NCI-H187 (cell line): ENCODE results near the gene TOM1L2.
"Not testable (repeated sequence)": the region's sequence is repeated elsewhere in the genome, so short reads cannot be mapped to it uniquely, and the experiment has no call there.

ENCODE experiments used
- DNase-seq, 2 experiments: peaks; one replicate each; lab custom pipeline; 2025; lab: John Stamatoyannopoulos, UW

Gene TOM1L2

DNA sequence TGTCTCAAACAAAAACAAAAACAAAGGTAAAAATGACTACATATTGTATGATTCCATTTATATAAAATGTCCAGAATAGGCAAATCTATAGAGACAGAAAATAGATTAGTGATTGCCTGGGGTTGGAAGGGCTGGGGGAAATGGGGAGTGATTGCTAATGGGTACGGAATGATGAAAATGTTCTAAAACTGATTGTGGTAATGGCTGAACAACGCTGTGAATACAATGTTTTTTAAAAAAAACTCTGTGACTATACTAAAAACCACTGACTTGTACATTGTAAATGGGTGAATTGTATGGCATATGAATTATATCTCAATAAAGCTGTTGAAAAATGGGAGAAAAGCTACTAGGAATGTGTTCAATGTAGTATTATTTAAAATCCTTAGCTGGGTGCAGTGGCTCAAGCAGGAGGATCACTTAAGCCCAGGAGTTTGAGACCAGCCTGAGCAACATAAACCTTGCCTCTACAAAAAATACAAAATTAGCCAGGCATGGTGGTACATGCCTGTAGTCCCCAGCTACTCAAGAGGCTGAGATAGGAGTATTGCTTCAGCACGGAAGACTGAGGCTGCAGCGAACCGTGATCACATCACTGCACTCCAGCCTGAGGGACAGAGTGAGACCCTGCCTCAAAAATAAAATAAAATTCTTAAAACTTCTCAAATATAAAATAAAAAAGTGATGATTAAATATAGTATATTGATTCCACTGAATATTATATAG is 47.9 kb downstream of the TOM1L2 start:
- no peak for DNase-seq

DNA sequence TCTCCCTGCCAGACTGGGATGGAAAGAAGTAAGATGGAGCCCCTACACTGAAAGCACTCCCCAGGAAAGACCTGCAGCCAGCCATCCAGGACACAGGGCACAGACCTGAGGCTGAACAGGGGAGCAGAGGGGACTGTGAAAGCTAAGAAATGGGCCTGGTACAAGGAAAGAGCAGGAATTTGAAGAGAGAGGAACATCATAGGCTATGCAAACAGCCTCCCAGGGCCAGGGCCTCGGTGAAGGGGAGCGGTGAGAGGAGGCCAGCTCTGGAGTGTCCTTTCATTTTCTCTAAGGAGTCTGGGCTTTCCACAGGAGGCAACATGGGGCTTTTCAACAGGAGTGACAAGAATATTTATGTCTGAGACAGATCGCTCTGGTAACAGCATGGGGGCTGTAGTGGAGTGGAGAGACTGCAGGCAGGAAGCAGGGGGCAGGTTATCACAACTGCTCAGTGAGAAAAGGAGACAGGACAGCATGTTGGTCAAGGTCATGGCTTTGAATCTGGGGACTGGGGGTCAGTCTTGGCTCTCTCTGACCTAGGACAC is 50.1 kb downstream of the TOM1L2 start:
- DNase-seq, result no peak

DNA sequence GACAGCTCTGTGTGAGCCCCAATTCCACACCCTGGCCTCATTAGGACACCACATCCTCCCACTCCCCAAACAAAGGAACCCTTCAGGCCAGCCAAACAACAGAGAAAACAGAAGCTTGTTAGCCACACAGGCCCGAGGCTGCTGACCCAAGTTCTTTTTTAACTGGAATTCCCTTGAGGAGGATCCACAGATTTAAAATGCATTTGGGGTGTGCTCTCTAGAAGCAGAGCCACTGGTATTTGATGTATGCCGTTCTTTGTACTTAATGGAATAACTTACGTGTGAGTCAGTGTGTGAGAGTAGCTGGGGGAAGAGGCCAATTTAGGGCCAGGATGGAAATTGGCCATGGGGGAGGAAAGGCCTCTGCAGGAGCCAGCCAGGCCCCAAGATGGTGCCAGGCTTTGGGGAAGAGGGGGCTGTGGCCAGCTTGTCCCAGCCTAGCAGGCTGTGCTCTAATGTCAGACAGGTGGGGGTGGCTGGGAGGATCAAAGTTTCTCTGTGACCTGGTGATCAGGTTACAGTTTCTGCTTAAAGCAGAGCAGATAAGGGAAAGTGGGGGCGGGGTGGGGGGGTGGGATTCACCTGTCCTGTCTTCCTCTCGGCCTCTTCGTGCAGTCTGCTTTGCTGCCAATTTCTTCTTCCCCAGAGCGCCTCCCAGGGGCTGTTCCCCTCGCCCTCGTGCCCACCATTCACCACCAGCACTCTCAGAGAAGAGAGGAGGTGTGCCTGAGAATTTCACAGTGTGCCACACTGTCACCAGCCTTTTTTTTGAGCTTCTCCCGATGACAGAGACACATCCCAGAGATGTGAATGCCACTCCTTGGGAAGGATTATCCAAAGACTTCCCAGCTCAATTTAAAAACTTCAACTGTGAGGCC is 50.8 kb downstream of the TOM1L2 start:
- DNase-seq, result no peak

DNA sequence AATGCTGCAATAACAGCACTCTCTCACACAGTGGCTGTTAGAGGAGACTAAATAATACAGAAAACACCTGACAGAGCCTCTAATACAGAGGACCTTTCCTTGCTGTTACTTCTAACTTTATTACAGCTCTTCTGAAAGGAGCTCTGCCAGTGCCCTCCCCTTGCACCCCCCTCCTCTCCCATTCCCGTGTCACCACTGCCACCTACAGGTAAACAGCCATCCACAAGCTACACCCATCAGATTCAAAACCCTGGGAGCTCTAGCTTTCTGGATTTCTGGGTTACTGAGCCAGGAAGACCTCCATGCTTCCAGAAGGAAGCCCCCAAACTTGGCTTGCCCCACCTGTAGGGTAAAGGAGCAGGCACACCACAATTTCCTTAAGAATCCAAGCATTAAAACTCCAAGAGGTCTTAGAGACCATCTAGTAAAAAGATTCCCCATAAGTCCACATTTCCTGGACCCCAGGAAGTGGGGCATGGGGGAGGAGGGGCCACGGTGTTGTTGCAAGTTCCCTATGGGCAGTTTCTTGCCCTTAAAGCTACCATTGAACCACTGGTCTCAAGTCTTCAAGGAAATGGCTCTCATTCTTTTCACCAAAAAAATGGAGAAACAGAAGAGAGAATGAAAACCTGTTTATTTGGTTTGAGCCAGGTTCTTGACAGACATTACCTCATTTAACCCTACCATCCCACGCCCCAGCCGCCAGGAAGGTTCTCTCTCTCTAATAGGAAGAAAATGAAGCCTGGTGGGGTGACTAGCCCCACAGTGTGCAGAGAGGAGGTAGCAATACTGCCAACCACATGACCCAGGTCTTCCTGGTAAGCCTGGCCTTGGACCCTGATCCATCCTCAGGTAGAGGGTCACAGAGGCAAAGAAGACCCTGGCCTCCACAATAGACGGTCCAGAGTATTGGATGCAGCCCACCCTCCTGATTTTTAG is 52.8 kb downstream of the TOM1L2 start:
- DNase-seq, result peak in 1 of 2 experiments; percentile 45

DNA sequence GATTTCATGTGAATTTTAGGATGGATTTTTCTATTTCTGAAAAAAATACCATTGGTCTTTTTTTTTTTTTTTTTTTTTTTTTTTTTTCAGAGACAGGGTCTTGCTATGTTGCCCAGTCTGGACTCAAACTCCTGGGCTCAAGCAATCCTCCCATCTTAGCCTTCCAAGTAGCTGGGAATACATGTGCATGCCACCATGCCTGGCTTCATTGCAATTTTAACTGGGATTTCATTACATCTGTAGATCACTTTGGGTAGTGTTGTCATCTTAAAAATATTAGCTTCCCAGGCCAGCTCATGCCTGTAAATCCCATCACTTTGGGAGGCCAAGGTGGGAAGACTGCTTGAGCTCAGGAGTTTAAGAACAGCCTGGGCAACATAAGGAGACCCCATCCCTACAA is 54.8 kb downstream of the TOM1L2 start:
- DNase-seq, result no peak

DNA sequence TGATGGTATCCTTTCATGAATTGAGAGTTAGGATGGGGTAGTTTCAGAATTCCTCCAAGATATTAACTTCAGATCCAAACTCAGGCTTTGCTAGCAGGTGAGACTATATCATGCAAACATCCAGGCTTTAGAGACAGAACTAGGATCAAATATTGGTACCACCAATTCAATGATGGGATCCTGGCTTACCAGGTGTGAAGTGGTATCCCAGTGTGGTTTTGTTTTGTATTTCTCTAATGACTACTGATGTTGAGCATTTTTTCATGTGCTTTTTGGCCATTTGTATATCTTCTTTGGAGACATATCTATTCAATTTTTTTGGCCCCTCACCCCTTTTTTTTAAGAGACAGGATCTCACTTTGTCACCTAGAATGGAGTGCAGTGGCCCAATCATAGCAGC is 57.0 kb downstream of the TOM1L2 start:
- DNase-seq, result no peak

DNA sequence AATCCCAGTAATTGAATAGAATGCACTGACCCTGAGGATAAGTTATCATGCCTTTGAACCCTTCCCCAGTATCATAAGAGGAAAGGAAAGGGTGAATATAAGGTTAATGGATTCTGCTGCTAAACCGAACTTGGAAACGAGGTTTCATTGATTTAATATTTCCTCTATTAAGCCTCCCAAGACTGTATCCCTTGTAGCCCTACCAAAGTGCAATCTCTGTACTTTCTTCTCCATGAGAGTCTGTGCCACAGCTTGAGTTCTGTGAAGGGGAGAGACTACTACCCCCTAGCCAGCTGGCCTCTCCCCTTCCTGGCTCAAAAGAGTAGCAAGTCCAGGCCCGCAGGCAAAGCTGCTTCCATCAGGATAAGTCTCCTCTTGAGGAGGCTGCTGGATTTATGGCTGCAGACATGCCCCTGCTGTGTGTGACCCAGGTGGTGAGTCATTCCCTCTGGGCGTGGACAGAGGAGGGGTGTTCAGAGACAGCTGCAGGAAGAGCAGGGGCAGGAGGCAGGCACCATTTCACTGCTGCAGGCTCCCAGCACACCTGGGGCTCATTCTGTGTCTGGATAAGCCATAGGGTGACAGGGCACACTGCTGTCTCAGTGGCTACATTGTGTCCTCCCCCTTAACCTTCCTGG is 58.4 kb downstream of the TOM1L2 start:
- DNase-seq, result peak; percentile 63 to 81

DNA sequence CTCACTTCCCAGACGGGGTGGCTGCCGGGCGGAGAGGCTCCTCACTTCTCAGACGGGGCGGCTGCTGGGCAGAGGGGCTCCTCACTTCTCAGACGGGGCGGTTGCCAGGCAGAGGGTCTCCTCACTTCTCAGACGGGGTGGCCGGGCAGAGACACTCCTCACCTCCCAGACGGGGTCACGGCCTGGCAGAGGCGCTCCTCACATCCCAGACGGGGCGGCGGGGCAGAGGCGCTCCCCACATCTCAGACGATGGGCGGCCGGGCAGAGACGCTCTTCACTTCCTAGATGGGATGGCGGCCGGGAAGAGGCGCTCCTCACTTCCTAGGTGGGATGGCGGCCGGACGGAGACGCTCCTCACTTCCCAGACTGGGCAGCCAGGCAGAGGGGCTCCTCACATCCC is 59.9 kb downstream of the TOM1L2 start:
- not testable (repeated sequence) for DNase-seq

DNA sequence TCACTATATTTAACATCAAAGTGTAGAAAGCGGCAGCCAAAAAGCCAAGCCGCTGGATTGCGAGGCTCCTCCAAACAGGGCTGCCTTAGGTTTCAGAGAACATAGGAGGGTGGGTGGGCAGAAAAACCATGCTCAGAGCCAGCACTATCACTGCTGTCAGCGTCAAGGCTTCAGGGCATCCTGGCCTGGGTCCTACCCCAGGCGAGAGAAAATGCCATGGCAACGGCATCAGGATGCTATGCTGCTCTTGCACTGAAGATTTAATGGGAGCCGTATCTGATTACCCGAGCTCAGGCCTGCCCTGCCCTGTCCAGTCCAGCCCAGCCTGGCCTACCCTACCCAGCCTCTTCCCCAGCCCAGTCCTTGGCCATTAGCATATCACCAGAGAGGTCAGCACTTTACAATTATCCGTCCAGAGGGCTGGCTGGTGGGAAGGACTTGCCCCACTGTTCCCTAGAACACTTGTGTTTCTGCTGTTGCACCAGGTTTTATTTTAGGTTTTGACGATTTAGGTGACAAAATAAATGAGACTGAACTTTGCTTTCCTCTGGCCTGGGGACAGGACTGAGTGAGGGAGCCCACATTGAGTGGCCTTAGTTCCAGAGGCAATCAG is 61.1 kb downstream of the TOM1L2 start:
- no peak for DNase-seq

DNA sequence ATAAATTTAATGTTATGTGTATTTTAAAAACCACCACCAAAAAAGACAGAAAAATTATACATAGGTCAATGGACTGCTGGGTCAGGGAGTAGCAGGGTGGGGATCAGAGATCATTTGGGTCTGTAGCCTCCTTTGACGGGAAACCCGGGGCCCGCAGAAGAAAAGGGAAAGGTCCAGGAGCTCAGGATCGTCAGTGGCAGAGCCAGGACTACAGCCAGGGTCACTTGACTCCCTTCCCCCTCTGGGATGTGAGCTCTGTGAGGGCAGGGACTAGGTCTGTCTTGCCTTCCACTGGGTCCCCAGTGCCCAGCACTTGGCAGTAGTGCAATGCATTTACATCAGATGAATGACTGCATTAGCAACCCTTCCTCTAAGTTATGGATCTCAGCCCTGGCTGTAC is 62.1 kb downstream of the TOM1L2 start:
- DNase-seq, result no peak

DNA sequence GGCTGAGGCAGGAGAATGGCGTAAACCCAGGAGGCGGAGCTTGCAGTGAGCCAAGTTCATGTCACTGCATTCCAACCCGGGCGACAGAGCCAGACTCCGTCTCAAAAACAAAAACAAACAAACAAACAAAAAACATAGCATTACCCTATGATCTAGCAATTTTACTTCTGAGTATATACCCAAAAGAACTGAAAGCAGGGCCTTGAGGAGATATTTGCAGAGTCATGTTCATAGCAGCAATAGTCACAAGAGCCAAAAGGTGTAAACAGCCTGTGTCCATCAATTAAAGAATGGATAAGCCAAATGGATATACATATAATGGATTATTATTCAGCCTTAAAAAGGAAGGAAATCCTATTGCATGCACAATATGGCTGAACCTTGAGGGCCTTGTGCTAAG is 63.1 kb downstream of the TOM1L2 start:
- no peak for DNase-seq

DNA sequence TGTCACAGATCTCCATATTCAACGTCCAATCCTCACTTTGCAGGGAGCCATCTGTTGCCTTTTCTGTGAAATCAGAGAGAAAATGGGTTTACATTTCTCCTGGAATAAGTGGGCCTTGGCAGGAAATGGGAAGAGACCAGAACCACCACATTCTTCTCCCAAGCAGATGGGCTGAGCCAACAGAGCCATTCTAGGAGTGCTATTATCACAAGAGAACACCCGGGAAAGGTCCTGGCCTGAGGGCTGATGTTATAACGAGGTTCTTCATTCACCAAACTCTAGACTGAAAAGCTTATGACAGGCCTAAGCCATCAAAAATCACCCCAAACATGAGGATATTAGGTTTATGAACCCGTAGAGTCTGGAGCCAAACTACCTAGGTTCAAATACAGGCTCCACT is 64.7 kb downstream of the TOM1L2 start:
- no peak for DNase-seq

DNA sequence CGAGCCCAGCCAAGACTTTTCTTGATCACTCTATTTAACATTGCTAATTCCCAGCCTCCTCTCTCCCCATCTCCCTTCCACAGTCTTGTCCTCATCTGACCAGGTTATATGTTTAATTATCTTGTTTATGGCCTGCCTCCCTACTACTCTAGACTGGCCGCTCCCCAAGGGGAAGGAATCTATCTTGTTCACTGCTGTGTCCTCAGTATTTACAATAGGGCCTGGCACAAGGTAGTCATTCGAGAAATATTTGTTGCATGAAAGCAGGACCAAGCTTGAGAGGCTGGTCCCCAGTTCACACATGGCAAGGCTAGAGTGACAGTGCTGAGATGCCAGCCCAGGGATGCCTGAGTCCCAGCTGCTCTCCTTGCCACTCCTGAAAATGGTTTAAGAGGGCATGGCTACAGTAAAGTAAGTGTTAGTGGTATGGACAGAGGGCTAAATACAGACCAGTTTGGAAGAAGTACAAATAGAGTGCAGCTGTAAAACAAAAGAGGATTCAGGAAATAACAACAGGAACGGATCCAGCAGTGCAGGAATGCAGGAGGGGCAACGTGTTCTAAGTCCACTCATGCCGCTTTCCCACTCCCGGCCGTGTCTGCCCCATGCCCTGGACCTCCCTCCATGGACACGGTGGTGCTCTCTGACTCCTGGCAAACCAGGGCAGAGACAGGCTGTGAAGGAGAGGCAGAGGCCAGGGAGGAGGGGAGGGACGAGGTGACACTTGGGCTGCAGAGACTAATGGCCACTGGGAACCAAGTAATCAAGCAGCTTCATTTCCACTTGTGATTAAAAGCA is 65.6 kb downstream of the TOM1L2 start:
- DNase-seq, result no peak

DNA sequence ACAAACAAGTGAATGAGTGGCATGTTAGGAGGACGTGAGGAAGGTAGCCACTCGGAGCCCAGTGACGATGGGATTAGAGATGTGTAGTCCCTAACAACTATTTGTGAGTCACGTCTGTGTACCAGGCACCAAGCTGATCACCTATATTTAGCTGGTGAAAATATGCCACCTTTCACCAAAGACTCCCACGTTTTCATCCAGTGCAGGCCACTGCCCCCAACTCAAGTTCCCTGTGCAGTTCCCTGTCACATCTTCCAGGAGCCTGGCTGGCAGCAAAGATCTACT is 67.2 kb downstream of the TOM1L2 start:
- no peak for DNase-seq

DNA sequence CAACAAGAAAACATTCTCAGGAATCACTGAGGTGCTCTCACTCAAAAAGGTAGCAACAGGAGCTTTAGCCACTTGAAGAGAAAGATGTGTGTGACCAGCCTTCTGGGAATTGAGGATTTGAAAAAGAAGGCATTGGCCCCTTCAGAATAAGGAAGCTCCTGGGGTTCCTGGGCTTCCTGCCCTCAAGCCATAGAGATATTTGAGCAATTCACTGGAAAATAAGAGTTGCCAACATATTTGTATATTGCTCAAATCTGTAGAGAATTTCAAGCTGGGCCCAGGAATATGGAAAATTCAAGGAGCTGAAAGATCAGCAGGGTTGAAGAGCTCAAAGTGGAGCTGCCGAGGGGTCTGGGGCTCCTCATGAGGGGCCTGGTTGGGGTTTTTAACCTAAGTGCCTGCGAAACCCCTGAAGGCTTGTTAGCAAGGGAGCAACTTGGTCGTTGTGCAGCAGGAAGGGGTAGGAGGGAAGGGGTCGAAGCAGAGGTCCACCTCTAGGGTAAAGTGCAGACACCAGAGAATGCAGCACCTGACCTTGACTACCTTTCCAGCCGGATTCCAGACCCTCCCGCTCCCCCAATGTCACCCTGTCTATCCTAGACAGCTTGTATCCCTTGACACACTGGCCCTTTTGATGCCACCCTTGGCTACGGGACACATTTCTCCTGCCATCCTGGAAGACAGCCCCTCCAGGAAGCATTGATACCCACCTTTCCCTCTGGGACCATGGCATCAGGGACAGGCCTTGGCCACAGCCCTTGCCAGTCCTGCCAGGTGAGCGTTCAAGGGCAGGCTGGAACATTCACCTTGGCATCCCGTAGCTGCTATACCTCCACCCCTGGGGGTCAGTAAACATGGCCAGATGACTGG is 67.8 kb downstream of the TOM1L2 start:
- no peak for DNase-seq

DNA sequence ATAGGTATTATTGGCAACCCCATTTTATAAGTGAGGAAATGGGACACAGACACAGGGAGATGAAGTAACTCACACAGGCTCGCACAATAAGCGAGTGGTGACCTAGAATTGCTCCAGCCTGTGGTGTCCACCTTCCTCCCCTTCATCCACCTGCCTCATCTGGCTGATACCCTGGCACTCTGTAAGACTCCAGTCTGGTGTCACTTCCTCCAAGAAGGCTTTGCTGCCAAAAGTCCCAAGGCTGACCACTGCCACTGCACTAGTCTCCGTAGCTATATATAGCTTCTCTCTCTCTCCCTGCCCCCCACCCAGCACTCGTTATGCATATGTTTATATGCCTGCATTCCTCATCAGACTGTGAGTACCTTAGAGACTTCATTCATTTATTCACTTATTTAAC is 69.3 kb downstream of the TOM1L2 start:
- no peak for DNase-seq

DNA sequence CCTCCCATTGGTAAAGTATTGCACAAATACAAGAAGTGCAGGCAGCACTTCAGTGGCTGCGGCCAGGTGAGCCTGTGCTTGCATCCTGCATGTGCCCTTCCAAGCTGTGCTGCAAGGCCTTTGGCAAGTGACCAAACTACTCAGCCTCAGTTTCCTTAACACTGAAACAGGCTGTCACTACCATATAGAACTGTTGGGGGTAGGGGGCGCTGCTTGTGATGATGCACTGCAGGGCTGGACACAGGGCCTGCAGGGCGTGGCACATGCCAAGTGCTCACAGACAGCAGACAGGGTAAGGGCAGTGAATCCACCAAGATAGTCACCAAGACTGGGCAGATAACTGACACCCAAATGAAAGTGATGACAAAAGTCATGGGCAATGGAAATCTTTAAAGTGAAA is 69.8 kb downstream of the TOM1L2 start:
- no peak for DNase-seq

DNA sequence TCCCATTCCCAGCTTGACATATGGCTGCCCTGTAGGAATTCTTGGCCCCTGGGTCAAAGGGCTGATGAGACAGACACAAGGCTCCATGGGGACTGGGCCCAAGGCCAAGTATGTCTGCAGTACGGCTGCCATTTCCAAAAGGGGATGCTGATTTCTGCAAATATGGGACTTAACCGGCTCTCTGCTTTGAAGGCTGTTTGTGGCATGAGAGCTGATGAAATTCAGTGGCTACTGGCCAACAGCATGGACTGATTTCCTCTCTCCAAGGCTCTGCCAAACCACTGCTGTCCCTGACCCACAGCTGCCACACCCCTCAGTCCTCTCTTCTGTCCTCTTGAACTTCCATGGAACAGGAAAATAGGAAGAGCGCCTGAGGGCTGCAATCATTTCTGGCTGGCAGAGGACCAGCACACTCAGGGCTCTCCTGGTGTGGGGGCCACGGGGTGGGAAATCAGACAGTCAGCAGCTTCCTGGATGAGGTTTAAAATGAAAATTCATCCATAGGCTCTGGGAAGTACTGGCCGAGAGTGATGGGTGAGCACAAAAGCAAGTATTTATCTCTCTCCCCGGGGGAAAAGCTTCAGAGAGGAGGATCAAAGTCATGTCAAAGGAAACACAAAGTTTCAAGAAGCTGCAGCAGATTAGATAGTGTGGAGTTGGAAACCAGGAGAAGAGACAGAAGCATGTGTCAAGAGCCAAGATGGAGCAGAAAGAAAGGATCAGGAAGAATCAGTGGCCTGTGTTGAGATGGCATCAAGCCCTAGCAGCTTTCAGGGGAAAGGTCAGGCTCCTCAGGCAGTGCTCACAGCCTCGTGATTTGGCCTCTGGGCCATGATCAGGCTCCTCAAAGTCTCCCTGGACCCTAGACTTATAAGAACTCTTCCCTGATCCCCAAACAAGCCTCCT is 71.3 kb downstream of the TOM1L2 start:
- DNase-seq, result no peak
